ENCODE measurements around the gene SELPLG.
"Not testable (repeated sequence)": the region's sequence is repeated elsewhere in the genome, so short reads cannot be mapped to it uniquely, and the experiment has no call there.

SELPLG gene

DNA sequence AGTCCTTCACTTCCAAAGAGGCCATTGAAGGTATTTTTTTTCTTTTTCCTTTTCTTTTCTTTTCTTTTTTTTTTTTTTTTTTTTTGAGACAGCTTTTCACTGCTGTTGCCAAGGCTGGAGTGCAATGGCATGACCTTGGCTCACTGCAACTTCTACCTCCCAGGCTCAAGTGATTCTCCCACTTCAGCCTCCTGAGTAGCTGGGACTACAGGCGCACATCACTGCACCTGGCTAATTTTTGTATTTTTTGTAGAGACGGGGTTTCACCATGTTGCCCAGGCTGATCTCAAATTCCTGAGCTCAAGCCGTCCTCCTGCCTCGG, 14.8 kb downstream of the SELPLG start:
- DNase-seq: not testable (repeated sequence)

DNA sequence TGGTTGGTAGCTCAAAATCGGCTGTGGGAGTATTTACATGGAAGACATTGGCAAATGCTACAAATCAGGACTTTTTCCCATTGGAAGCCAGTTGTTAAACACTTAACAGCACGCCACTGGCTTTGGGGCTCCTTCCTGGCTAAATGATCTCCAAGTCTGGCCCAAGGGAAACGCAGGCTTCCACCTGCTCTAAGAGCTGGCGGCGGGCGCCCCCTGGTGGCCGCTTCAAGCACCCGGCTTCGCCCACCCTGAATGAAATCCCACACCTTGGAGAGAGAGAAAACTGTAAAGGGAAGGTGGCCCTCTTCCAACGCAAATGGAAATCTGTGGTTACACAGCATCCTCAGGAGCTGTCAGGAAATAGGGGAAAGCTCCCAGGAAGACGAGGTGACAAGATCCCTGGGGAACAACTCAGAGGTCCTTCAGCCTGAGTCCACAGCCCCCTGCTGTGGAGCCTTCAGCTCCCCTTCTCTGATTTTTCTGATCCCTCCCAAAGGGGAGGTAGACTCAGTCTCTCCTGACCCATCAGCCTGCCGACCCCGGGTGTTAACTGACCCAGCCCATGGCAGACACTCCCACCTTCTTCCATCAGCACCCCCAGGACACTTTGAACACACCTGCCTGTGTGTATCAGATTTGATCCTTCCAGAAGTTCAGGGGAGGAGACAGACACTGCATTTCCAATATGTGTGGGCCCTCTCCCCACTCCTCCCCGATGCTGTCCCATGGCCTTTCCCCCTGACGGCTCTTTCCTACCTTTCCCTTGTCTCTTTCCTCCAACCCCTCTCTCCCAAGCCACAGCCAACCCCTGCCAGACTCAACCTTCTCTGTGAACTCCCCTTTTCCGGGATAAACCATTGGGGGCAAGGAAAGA, 15.4 kb downstream of the SELPLG start:
- peak; percentile 57 to 75 (median 71) for DNase-seq

GRCh38 chr12:108616941-108617858, 16.5 kb downstream of the SELPLG start:
- peak; percentile 56 to 78 (median 68) for DNase-seq

DNA sequence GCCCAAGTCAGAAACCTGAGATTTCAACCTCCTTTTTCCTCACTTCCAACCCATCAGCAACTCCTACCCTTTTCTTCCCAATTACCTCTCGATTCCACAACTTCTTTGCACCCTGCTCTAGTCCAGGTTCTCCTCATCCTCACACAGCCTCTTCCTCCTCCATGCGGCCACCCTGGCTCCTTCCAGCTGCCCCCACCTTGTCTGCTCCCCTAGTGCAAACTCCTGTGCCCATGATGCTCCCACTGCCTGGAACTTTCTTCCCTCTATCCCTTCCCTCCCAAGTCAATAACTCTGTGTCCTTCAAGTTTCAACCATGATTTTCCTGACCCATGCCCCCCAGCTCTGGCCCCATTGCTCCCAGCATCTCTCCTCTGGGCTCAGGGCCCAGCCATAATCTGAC, 17.3 kb downstream of the SELPLG start:
- DNase-seq: no peak

DNA sequence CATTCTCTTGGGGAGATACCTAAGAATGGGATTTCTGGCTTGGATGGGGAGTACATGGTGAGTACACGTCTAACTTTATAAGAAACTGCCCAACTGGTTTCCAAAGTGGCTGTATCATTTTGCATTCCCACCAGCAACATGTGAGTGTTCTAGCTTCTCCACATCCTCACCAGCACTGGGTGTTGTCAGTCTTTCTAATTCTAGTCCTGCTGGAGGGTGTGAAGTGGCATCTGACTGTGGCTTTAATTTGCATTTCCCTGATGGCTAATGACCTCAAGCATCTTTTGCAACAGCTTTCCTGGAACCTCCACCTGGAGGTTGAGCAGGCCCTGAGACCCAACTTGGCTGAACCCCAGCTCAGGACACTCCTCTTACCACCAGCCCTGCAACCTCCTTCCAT, 17.8 kb downstream of the SELPLG start:
- DNase-seq: no peak

GRCh38 chr12:108614639-108615038, 19.1 kb downstream of the SELPLG start:
- no peak for DNase-seq

DNA sequence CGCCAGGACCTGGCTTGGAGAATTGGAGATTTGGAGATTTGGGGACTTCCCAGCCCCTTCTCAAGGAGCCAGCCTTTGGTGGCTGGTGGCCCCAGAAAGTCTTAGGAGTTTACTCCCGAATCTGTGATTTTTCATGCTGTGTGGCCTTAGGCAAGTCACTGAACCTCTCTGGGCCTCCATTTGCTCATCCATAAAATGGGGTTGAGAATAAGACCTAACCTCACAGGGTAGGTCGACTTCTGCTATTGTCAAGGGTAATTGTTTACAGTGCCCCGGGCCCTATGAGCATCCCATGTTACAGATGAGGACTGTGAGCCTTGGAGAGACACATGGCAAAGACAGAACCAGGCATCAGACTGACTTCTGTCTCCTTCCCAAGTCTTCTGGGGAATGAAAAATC, 19.7 kb downstream of the SELPLG start:
- no peak for DNase-seq

DNA sequence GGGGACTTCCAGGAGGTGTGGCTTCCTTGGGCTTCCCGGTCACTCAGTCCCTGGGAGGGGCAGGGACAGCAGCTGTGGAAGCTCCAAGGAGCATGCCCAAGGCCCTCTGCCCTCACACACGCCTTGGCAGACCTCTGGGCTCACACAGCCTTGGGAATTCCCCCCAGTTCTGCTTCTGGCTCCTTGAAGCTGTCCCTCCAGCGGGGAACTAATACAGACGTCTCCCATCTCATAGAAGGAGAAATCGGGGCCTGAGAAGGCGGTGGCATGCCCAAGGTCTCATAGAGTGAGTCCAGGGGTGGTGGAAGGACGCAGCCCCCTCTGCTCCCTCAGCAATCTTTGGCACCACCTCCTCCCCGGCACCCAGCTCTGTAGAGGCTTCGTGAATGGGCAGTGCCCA, 20.1 kb downstream of the SELPLG start:
- no peak for DNase-seq

DNA sequence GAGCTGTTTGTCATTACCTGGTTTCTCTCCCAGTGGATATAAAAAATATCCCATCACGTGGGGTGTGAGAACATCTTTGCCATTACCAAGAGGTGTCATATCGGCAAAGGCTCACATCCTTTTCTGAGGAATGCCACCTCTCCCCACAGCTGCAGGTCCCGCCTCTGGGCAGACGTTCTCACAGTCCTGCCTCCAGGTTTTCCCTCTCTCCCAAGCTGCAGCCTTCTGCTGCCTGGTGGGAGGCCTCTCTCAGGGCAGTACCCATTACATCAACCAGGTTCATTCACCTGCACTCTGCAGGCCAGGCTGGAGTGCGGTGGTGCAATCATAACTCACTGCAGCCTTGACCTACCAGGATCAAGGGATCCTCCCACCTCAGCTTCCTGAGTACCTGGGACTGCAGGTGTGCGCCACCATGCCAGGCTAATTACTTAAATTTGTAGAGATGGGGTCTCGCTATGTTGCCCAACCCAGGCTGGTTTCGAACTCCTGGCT, 20.9 kb downstream of the SELPLG start:
- no peak for DNase-seq

- peak in 4 of 5 donors; percentile 27 to 36 (median 36) for DNase-seq
Observed at GRCh38 chr12:108611884-108612415, 21.7 kb downstream of the SELPLG start.

- no peak for DNase-seq
Observed at GRCh38 chr12:108610856-108611605, 22.7 kb downstream of the SELPLG start.

GRCh38 chr12:108610336-108610815, 23.3 kb downstream of the SELPLG start:
- no peak for DNase-seq

- DNase-seq: no peak
Observed at GRCh38 chr12:108609537-108610335, 24.0 kb downstream of the SELPLG start.

DNA sequence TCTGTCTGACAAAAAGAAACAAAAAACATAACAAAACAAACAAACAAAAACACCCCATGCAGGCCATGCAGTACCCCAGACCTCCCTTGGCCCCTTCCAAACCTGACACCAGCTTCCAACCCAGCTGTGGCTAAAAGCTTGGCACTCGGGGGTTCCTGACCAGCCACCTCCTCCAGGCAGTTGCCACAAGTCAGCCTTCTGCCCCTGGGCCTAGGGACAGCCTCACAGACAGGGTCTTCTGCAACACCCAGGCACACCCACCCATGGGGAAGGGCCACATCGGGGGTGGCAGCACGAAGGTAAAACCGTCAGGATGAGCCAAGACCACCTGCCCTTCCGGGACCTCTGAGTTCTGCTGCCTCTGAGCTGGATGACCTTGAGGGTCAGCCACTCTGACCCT, 25.1 kb downstream of the SELPLG start:
- no peak for DNase-seq

DNA sequence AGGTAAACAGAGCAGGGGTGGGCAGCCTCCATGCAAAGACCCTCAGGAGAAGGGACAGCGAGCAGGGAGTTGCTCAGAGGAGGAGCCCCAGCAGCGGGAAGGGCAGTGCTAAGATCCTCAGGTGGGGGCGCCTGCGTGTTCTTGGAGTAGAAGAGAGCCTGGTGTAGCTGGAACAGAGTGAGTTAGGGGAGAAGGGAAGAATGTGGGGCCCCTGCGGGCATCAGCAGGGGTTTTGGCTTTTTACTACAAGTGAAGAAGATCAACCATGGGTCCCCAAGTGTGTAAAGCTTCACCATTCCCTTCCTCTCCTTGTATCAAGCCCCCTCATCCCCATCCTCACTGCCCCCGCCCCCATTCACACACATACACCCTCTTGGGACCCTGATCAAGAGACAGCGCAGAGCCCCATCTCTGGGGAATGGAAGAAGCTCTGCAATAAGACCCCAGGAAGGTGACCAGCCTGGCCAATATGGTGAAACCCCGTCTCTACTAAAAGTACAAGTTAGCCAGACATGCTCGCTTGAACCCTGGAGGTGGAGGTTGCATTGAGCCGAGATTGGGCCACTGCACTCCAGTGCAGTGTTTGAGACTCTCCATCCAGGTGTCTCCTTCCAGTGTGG, 25.6 kb downstream of the SELPLG start:
- no peak for DNase-seq

DNA sequence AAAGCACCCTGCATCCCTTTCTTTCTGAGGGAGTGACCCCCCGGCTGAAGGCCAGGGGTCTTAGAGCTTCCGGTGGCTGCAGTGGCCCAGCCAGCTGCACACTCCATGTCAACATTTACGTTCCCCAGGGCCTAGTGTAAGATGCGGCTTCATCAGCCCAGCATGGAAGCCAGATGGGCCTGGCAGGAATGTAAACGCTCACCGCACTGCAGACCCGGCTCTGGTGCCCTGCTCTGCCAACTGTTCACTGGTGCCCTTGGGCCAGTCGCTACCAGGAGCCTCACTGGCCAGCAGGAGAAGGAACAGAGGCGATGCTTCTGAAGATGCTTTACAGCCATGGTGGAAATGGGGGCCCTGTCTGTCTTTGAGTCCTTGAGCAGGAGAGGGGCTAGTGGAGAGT, 27.2 kb downstream of the SELPLG start:
- no peak for DNase-seq

DNA sequence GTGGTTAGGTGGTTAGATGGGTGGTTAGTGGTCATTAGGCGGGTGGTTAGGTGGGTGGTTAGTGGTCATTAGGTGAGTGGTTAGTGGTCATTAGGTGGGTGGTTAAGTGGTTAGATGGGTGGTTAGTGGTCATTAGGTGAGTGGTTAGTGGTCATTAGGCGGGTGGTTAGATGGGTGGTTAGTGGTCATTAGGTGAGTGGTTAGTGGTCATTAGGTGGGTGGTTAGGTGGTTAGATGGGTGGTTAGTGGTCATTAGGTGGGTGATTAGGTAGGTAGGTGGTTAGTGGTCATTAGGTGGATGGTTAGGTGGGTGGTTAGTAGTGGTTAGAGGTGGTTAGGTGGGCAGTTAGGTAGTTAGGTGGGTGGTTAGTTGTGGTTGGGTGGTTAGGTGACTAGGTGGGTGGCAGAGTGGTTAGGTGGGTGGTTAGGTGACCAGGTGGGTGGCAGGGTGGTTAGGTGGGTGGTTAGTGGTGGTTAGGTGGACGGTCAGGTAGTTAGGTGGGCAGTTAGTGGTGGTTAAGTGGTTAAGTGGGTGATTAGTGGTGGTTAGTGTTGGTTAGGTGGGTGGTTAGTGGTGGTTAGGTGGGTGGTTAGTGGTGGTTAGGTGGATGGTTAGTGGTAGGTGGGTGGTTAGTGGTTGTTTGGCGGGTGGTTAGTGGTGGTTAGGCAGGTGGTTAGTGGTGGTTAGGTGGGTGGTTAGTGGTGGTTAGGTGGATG, 27.8 kb downstream of the SELPLG start:
- no peak for DNase-seq

GRCh38 chr12:108605000-108605689, 28.5 kb downstream of the SELPLG start:
- no peak for DNase-seq

- DNase-seq: no peak
Observed at GRCh38 chr12:108604208-108604941, 29.3 kb downstream of the SELPLG start.

All from T-helper 1 cell (primary cell).